Fibroblast of peridontal ligament (primary cell): ENCODE measurements around the gene HOXC9.

Source experiments
- DNase-seq: peaks from one replicate; pipeline ENCODE4 v3.0.0-alpha.2; 2010; ENCODE audit errors: extremely low read depth

The HOXC9 gene

GRCh38 chr12:54028314-54029201 is 28.6 kb downstream of the HOXC9 start, which contains the start of gene HOXC6:
HOXC6 (plus strand) TSS chr12:54028440; CDS start chr12:54028522, 82 bp downstream.
- DNase-seq, result no peak

DNA sequence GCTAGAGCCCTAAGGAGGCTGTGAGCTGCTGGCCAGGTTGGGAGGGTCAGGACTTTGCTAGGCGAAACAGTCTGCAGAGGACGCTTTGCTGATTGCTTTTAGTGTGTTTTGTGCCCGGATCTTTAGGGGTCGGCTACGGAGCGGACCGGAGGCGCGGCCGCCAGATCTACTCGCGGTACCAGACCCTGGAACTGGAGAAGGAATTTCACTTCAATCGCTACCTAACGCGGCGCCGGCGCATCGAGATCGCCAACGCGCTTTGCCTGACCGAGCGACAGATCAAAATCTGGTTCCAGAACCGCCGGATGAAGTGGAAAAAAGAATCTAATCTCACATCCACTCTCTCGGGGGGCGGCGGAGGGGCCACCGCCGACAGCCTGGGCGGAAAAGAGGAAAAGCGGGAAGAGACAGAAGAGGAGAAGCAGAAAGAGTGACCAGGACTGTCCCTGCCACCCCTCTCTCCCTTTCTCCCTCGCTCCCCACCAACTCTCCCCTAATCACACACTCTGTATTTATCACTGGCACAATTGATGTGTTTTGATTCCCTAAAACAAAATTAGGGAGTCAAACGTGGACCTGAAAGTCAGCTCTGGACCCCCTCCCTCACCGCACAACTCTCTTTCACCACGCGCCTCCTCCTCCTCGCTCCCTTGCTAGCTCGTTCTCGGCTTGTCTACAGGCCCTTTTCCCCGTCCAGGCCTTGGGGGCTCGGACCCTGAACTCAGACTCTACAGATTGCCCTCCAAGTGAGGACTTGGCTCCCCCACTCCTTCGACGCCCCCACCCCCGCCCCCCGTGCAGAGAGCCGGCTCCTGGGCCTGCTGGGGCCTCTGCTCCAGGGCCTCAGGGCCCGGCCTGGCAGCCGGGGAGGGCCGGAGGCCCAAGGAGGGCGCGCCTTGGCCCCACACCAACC is 29.8 kb downstream of the HOXC9 start:
- DNase-seq, result no peak

GRCh38 chr12:54030442-54030801 is 30.5 kb downstream of the HOXC9 start:
- DNase-seq, result no peak

GRCh38 chr12:54030889-54031471 is 31.0 kb downstream of the HOXC9 start:
- peak; percentile 22 for DNase-seq

DNA sequence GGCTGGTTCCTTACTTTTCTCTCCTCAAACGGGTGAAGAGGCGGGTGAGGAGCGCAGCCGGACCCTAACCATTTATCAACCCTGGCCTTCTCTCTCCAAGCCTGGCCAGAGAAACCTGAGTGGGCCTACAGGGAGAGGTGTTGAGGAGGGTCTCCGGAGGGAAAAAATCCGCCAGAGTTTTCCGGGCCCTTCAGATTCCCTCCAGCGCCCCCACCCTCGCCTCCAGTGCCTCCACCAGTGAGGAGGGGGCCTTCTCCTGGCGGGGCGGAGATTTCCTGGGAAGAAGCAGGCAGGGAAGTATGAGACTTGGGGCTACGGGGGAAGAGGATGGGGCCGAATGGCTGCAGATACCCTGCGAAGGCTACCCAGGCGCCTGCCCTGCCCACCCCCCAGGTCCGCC is 31.5 kb downstream of the HOXC9 start:
- DNase-seq, result no peak

DNA sequence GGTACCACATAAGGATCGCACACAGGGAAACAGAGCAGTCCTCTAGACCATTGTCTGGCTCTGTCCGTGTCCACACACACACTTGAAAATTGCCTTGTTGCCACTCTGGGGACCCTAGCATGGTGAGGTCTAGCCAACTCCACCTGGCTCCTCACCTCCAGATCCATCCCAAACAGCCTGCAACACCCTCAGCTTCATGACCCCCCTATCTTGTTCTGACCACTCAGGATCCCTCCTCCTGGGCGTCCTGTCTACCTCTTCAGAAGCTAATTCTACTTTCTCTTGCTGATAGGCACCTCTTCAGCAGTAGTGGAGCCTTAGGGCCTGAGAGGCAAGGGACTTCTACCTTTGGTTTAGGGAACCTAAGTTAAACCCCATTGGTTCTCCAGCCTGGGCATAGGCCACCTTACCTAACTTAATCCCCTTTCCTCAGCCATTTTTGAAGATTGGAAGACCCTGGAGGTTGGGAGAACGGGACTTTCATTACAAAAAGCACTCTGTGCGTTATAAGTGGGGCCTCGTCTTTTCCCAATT is 32.2 kb downstream of the HOXC9 start:
- DNase-seq, result no peak

DNA sequence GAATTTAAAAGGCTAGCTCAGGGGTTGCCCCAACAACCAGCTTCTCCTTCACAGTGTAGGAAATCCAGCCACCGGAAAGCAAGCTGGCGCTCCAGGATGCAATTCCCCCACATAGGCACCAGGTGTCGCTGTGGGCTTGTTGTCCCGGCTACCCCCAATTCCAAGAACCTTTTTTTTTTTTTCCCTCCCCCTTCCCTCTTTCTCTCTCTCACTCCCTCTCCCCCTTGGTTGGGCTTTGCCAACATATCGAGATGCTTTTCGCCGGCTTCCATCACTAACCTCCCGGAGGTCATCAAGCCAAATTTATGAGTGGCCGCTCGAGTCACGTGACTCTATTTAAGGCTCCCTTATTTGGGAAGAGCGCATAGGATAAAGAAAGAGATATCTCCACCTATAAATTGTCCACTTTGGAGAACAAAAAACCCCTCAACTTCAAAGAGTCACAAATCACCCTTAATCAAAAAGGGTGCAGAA is 32.7 kb downstream of the HOXC9 start, which contains the start of gene HOXC5:
TSS of gene HOXC5 (plus strand) at position 424 of the 474 bp plus-strand sequence. CDS start 73 bp downstream, outside the sequence.
- peak; percentile 41 for DNase-seq

DNA sequence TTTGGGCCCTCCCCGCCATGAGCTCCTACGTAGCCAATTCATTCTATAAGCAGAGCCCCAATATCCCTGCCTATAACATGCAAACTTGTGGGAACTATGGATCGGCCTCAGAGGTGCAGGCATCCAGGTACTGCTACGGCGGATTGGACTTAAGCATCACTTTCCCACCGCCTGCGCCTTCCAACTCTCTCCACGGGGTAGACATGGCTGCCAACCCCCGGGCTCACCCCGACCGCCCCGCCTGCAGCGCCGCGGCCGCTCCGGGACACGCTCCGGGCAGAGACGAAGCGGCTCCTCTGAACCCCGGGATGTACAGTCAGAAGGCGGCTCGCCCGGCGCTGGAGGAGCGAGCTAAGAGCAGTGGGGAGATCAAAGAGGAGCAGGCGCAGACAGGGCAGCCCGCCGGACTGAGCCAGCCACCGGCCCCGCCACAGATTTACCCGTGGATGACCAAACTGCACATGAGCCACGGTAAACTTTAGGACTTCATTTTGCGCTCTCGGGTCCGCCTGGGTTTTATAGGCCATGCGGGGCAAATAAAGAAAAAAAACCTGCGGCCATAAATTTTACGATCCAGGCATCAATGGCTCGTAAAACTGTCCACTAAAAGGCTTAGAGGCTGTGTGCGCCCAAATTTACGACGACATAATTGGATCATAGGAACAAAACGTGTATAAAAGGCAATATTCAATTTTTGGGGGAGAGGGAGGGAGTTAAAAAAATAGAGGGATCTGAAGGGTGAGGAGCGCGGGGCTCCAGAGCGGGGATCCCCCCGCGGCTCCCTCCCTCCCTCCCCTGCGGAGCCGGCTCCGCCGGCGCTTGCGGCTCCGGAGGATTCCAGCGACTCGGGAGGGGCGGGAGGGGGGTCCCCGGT is 33.4 kb downstream of the HOXC9 start:
- no peak for DNase-seq

DNA sequence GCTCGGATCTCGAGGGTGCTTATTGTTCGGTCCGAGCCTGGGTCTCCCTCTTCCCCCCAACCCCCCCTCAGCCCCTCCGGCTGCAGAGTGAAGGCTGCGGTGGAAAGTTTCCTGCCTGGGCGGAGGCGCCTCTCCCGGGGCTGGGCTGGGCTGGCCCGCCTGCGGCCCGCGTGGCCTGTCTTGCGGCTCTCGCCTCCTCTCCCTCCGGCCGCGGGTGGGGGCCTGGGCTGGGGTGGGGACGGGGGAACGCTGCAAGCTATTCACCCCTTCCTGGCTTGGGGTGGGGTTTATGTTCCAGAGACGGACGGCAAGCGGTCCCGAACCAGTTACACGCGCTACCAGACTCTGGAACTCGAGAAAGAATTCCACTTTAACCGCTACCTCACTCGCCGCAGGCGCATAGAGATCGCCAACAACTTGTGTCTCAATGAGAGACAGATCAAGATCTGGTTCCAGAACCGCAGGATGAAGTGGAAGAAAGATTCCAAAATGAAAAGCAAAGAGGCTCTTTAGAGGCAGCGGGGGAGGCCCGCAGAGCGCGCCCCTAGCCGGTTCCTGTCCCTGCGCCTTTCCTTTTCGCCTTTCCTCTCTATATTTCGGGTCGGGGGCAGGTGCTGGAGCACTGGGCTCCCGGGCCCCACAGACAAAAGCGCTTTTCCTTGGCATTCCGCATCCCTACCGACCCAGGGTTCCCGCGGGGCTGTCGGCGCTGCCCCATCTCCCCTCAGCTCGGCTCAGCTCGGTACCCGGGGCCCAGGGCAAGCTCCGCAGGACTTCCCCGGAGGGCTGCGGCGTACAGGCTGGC is 34.2 kb downstream of the HOXC9 start:
- no peak for DNase-seq

DNA sequence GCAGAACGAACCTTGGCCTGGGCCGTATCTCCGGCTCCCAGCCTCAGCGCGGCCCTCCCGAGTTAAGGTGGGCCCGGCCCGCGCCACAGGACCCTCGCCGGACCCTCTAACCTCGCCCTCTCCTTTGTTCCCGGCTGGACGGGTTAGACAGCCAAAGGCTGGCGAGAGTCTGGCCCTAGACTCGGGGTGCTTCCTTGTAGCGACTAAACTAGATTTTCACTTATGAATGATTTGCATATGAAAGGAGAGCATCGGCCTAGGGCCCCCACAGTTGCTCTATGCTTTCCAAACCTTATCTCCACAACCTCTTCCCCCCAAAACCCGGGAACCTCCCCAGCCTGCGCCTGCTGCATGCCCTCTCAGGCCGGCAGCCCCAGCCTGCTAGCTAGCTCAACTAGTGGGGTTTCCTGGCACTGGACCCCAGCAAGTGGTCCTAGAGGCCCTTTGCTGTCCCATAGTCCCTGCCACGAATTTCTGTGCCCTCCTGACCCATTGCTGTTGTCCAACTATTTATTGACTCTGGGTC is 34.9 kb downstream of the HOXC9 start:
- no peak for DNase-seq

GRCh38 chr12:54035568-54036264 is 35.8 kb downstream of the HOXC9 start:
- no peak for DNase-seq

DNA sequence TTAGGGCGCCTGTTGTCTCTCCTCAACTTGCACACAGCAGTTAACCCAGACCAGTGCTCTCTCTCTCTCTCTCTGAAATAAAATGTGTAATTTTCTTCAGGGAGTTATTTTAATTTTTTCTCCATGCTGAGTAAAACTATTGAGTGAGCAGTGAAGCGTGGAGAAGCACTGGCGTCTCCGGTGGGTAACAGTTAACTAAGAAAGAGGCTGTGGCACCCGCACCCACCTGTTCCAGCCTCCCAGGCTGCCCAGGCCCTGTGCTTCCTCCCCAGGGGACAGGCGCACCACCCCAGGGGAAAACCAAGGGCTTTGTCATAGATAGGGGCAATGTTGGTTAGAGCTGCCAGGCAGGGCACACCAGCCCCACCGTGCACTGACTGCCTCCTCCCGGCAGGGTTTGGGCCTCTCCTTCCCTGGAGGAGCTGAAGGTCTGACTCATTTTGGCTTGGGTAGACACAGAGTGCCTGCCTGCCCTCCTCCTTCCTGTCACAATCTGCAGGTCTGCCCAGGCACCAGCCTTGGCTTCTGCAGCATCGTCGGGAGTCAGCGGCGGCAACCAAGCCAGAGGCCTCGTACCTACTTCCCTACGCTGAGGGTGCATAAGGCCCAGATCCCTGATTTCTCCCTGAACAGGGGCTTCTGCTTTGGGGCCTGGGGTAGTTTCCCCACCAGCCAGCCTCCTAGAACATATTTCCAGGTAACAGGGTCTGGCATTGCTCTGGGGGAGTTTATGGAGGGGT is 36.8 kb downstream of the HOXC9 start:
- DNase-seq, result no peak

GRCh38 chr12:54037360-54038283 is 37.7 kb downstream of the HOXC9 start:
- no peak for DNase-seq

GRCh38 chr12:54038284-54038870 is 38.4 kb downstream of the HOXC9 start:
- DNase-seq, result no peak

GRCh38 chr12:54038871-54039414 is 39.0 kb downstream of the HOXC9 start:
- DNase-seq, result no peak

GRCh38 chr12:54039417-54040147 is 39.6 kb downstream of the HOXC9 start:
- DNase-seq, result no peak
